ENCODE measurements around the gene CLN6.

DNA sequence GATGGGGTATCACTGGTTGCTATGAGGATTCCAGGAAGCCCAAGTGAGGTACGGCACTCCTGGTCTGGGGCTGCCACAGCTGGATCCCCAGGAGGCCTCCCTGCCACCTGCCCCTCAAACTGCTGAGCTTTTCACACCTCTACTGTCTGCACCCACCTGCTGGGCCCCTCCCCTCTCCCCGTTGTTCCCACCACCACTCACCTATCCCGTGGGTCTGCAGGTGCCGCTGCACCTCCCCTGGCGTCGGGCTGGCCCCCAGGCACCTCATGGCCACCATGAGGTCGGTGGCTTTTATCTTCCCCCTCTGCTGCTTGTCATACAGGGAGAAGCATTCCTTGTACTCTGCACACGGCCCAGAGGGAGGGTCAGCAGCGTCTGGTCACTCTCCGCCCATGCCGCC lies 30.2 kb downstream of the CLN6 start:
- TF ChIP-seq, protein P1, sequence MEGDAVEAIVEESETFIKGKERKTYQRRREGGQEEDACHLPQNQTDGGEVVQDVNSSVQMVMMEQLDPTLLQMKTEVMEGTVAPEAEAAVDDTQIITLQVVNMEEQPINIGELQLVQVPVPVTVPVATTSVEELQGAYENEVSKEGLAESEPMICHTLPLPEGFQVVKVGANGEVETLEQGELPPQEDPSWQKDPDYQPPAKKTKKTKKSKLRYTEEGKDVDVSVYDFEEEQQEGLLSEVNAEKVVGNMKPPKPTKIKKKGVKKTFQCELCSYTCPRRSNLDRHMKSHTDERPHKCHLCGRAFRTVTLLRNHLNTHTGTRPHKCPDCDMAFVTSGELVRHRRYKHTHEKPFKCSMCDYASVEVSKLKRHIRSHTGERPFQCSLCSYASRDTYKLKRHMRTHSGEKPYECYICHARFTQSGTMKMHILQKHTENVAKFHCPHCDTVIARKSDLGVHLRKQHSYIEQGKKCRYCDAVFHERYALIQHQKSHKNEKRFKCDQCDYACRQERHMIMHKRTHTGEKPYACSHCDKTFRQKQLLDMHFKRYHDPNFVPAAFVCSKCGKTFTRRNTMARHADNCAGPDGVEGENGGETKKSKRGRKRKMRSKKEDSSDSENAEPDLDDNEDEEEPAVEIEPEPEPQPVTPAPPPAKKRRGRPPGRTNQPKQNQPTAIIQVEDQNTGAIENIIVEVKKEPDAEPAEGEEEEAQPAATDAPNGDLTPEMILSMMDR (IDR thresholded peaks at IDR 0.05) = no peak
- no peak for TF ChIP-seq POLR2A (IDR thresholded peaks at IDR 0.05)
- no peak for TF ChIP-seq POLR2AphosphoS5 (IDR thresholded peaks at IDR 0.05)
- TF ChIP-seq EP300 (IDR thresholded peaks at IDR 0.05) = no peak

All from stomach (tissue), 4 donors.